SK-N-SH (cell line): ENCODE data around the gene CDK6. TPM values are rescaled to one million over a fixed set of nuclear protein-coding genes. Genes with fewer than 3 reads are reported as not detected.

Experiments
- CTCF ChIA-PET: fragments of 300-600, 350-600 bp; formaldehyde crosslinking; extraction: SDS; loops from one replicate; lab custom pipeline; 2021; lab: Yijun Ruan, JAX
- POLR2A ChIA-PET: fragments of 350-600 bp; sonication (Branson Sonifier 250); formaldehyde crosslinking; extraction: SDS; loops from one replicate; lab custom pipeline; 2020; ENCODE audit warnings: antibody characterized with exemption, inconsistent platforms; lab: Yijun Ruan, JAX
- DNase-seq: peaks from one replicate; pipeline ENCODE4 v3.0.0; 2012
- H2AFZ ChIP-seq: fragments of 200-600 bp; sonication (generic); 2 replicates; pipeline ENCODE4 v1.8.1; 2016; ENCODE audit warnings: antibody characterized with exemption, mild to moderate bottlenecking, low read depth
- H3F3A ChIP-seq: fragments of 200-600 bp; sonication (generic); replicated peaks from 2 replicates; pipeline ENCODE3; 2016; ENCODE audit warnings: antibody characterized with exemption, mild to moderate bottlenecking; ENCODE audit not compliant: insufficient read depth
- H3K27ac ChIP-seq, 2 experiments: fragments of 200-500 bp in 1 of 2; fragments of 200-600 bp in 1 of 2; sonication (Bioruptor generic) in 1 of 2; sonication (generic), shearing (Covaris generic) in 1 of 2; 2 replicates each; pipeline versions ENCODE4 v1.5.1 to v1.6.1; 2014 to 2016; ENCODE audit warnings: low read depth in 2 of 2, inconsistent platforms in 1 of 2, low read length in 1 of 2, mild to moderate bottlenecking in 1 of 2, mixed read lengths in 1 of 2
- H3K27me3 ChIP-seq: fragments of 200-600 bp; sonication (generic), shearing (Covaris generic); 2 replicates; pipeline ENCODE4 v1.6.1; 2016; ENCODE audit warnings: mixed run types; ENCODE audit not compliant: insufficient read depth
- H3K36me3 ChIP-seq, 2 experiments: fragments of 200-500 bp in 1 of 2; fragments of 200-600 bp in 1 of 2; sonication (Bioruptor generic) in 1 of 2; sonication (generic) in 1 of 2; replicated peaks in 1 of 2; 2 replicates each; pipeline versions ENCODE3 to v1.5.1; 2014 to 2016; ENCODE audit warnings: low read length in 1 of 2, mild to moderate bottlenecking in 1 of 2; ENCODE audit not compliant: insufficient read depth in 2 of 2, control insufficient read depth in 1 of 2
- H3K4me1 ChIP-seq, 2 experiments: fragments of 200-500 bp in 1 of 2; fragments of 200-600 bp in 1 of 2; sonication (Bioruptor generic) in 1 of 2; sonication (generic), shearing (Covaris generic) in 1 of 2; 2 replicates each; pipeline versions ENCODE4 v1.5.1 to v1.6.1; 2014 to 2016; ENCODE audit warnings: low read depth in 1 of 2, low read length in 1 of 2, mixed run types in 1 of 2; ENCODE audit not compliant: insufficient read depth in 2 of 2, control insufficient read depth in 1 of 2
- H3K4me2 ChIP-seq: fragments of 200-600 bp; sonication (generic), shearing (Covaris generic); 2 replicates; pipeline ENCODE4 v1.6.1; 2017; ENCODE audit warnings: mixed run types
- H3K4me3 ChIP-seq, 2 experiments: fragments of 200-500 bp in 1 of 2; fragments of 200-600 bp in 1 of 2; sonication (Bioruptor generic) in 1 of 2; sonication (generic), shearing (Covaris generic) in 1 of 2; 2 replicates each; pipeline versions ENCODE4 v1.5.1 to v1.8.1; 2014 to 2016; ENCODE audit warnings: low read depth in 2 of 2, inconsistent platforms in 1 of 2, low read length in 1 of 2, mild to moderate bottlenecking in 1 of 2, mixed read lengths in 1 of 2, moderate library complexity in 1 of 2
- H3K79me2 ChIP-seq: fragments of 200-600 bp; sonication (generic); 2 replicates; pipeline ENCODE4 v1.8.1; 2017; ENCODE audit warnings: mild to moderate bottlenecking; ENCODE audit not compliant: insufficient read depth
- H3K9ac ChIP-seq: fragments of 200-600 bp; sonication (generic); 2 replicates; pipeline ENCODE4 v1.6.1; 2017; ENCODE audit warnings: mixed run types
- H3K9me2 ChIP-seq: fragments of 200-600 bp; sonication (generic); 2 replicates; pipeline ENCODE4 v1.6.1; 2017; ENCODE audit warnings: mixed run types
- H3K9me3 ChIP-seq: fragments of 200-600 bp; sonication (generic); 2 replicates; pipeline ENCODE4 v1.6.1; 2017; ENCODE audit warnings: mixed run types, mild to moderate bottlenecking, moderate library complexity
- H4K20me1 ChIP-seq: fragments of 200-600 bp; sonication (generic); 2 replicates; pipeline ENCODE4 v1.6.1; 2017; ENCODE audit warnings: mild to moderate bottlenecking, mixed run types; ENCODE audit not compliant: insufficient read depth
- ELF1 ChIP-seq: IDR thresholded peaks from 2 replicates; pipeline ENCODE4 v1.4.0; 2012
- EP300 ChIP-seq, 2 experiments: IDR thresholded peaks; 2 replicates each; pipeline versions ENCODE4 v1.4.0 to v1.6.1; 2012; ENCODE audit warnings: borderline replicate concordance in 1 of 2, low read depth in 1 of 2, low read length in 1 of 2
- FOXM1 ChIP-seq: IDR thresholded peaks from 2 replicates; pipeline ENCODE4 v1.4.0; 2012; ENCODE audit warnings: low read depth, mild to moderate bottlenecking
- GATA2 ChIP-seq: sonication (generic); formaldehyde crosslinking; IDR thresholded peaks from 2 replicates; pipeline ENCODE4 v1.5.0; 2020; ENCODE audit warnings: mild to moderate bottlenecking, missing genetic modification reagents
- POLR2AphosphoS5 ChIP-seq: IDR thresholded peaks from 2 replicates; pipeline ENCODE4 v1.6.1; 2012; ENCODE audit warnings: low read depth, low read length
- RAD21 ChIP-seq: IDR thresholded peaks from 2 replicates; pipeline ENCODE4 v1.6.1; 2012; ENCODE audit warnings: mild to moderate bottlenecking, low read length
- SIN3A ChIP-seq: IDR thresholded peaks from 2 replicates; pipeline ENCODE4 v1.6.1; 2012; ENCODE audit warnings: low read depth, mild to moderate bottlenecking, low read length, moderate library complexity, borderline replicate concordance
- TAF1 ChIP-seq: IDR thresholded peaks from 2 replicates; pipeline ENCODE4 v1.6.1; 2012; ENCODE audit warnings: low read depth, mild to moderate bottlenecking, low read length, moderate library complexity, borderline replicate concordance
- TEAD4 ChIP-seq: IDR thresholded peaks from 2 replicates; pipeline ENCODE4 v1.4.0; 2012; ENCODE audit warnings: mild to moderate bottlenecking, borderline replicate concordance; ENCODE audit not compliant: insufficient read depth
- USF2 ChIP-seq: fragments of 150-350 bp; IDR thresholded peaks from 2 replicates; pipeline ENCODE4 v1.6.1; 2017; ENCODE audit warnings: antibody characterized with exemption, low read length, low read depth, borderline replicate concordance
- WGBS: methylation state at CpG from one replicate; pipeline ENCODE4 v1.1.6; 2017; ENCODE audit warnings: low lambda C conversion rate; 5-methylcytosine and 5-hydroxymethylcytosine counted together
- polyA plus RNA-seq, 3 experiments: library from polyadenylated mRNA; depleted of rRNA; stranded (reverse); fragments of >200 nt; gene quantifications; 2 replicates each; pipeline ENCODE4 v1.2.3, GENCODE V29; 2012
- TF ChIP-seq, protein P1 (sequence below): IDR thresholded peaks from 2 replicates; pipeline ENCODE4 v1.4.0; 2012; ENCODE audit warnings: low read depth
- TF ChIP-seq, protein P2 (sequence below): IDR thresholded peaks from 2 replicates; pipeline ENCODE4 v1.4.0; 2012; ENCODE audit warnings: low read depth, borderline replicate concordance
- TF ChIP-seq, protein P3 (sequence below): IDR thresholded peaks from 2 replicates; pipeline ENCODE4 v1.4.0; 2012; ENCODE audit warnings: low read depth, borderline replicate concordance

CDK6 gene
- polyA plus RNA-seq, 1 of the 3 experiments (the other 2 are of a cell fraction) = 30.3 TPM

DNA sequence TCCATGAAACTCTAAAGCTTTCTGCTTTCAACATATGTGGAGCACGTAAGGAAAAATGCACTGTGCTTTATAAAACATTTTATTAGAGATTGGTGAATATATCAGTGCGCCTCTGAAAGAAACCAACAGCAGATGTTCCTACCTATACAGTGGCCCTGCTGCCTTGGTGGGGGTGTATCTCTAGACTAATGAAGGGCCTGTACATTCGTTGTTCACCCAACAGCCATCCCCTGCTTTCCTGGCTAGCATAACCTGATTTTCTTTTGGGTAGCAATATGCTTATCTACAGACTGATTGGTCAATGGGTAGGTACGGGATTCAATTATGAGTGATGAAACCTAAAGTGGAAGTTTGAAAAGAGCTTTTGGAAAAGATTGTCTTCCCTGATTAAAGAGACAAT is 126.5 kb downstream of the CDK6 start:
- H3K79me2 ChIP-seq = peaks cover 97% of the 10 kb centered on the region
- H3K9ac ChIP-seq = no peak overlapping the region
- peaks cover 5% of the 10 kb centered on the region for H3K9me3 ChIP-seq
- no peak overlapping the region for H2AFZ ChIP-seq
- H4K20me1 ChIP-seq = no peaks in the 10 kb centered on the region
- H3K4me2 ChIP-seq = no peak overlapping the region
- H3K36me3 ChIP-seq = peaks cover 27 to 75% of the 10 kb centered on the region in 2 experiments
- ChIA-PET CTCF (interaction anchor here (1.1 to 1.7 kb wide), 4 partner anchors 10 to 23 kb away, joined by 3 to 6 read pairs (median 4); no protein-coding TSS in a partner anchor), POLR2A (no interaction called here)
- TF ChIP-seq EP300 (IDR thresholded peaks at IDR 0.05; ENCODE audit: borderline replicate concordance in 1 of 2, low read depth in 1 of 2, low read length in 1 of 2) (no peak), ELF1 (no peak), POLR2AphosphoS5 (no peak), TEAD4 (no peak), FOXM1 (no peak), TAF1 (no peak)
- TF ChIP-seq, protein P1, sequence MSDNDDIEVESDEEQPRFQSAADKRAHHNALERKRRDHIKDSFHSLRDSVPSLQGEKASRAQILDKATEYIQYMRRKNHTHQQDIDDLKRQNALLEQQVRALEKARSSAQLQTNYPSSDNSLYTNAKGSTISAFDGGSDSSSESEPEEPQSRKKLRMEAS = no peak
- H3F3A ChIP-seq = peaks cover 32% of the 10 kb centered on the region
- H3K27ac ChIP-seq = no peak overlapping the region
- H3K4me1 ChIP-seq = peaks cover 3 to 7% of the 10 kb centered on the region in 2 experiments; a peak in 2 of 4 replicates
- H3K27me3 ChIP-seq = no peaks in the 10 kb centered on the region
- H3K9me2 ChIP-seq = no peaks in the 10 kb centered on the region
- no peak overlapping the region for H3K4me3 ChIP-seq
- no peak for DNase-seq
- WGBS = 93% methylated on average over 4 of the region's 4 CpGs

DNA sequence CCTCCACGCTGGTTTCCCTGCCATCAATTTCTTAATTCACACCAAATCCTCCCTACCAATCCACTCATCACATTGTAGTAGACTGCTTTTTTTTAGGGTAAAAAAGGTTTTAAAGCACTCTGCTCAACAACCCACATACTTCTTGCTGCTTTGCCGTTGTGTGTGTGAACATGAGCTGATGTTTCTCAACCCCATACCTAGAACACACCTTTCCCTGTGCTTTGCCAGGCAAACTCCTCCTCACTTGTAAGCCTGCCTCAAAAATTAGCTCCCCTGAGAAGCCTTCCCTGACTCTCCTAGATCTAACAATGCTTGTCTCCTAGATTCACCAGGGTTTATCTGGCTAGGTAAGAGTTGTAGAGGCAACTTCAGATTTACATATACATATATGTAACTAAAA is 127.2 kb downstream of the CDK6 start:
- Histone ChIP-seq H3K9me2 (no peaks in the 10 kb centered on the region), H3K27me3 (no peaks in the 10 kb centered on the region), H3K79me2 (peaks cover 96% of the 10 kb centered on the region), H3K36me3 (peaks cover 30 to 73% of the 10 kb centered on the region in 2 experiments), H2AFZ (no peak overlapping the region), H3F3A (peaks cover 38% of the 10 kb centered on the region), H3K4me2 (no peak overlapping the region), H3K4me3 (no peak overlapping the region), H3K27ac (no peak overlapping the region), H3K9me3 (peaks cover 10% of the 10 kb centered on the region), H4K20me1 (no peaks in the 10 kb centered on the region), H3K4me1 (peaks cover 0 to 7% of the 10 kb centered on the region in 2 experiments; a peak in 2 of 4 replicates), H3K9ac (no peak overlapping the region)
- over 99% methylated on average over 2 of the region's 2 CpGs for WGBS
- no peak for DNase-seq
- CTCF ChIA-PET = interaction anchor here (1.1 to 1.2 kb wide), 2 partner anchors 17 to 23 kb away, joined by 3 to 5 read pairs; no protein-coding TSS in a partner anchor
- POLR2A ChIA-PET = no interaction called here
- TF ChIP-seq TAF1 (no peak), RAD21 (no peak), EP300 (IDR thresholded peaks at IDR 0.05; ENCODE audit: borderline replicate concordance in 1 of 2, low read depth in 1 of 2, low read length in 1 of 2) (no peak), GATA2 (CRISPR knock-in tag) (no peak), SIN3A (no peak), POLR2AphosphoS5 (no peak), ELF1 (no peak), USF2 (no peak)
- TF ChIP-seq, protein P2, sequence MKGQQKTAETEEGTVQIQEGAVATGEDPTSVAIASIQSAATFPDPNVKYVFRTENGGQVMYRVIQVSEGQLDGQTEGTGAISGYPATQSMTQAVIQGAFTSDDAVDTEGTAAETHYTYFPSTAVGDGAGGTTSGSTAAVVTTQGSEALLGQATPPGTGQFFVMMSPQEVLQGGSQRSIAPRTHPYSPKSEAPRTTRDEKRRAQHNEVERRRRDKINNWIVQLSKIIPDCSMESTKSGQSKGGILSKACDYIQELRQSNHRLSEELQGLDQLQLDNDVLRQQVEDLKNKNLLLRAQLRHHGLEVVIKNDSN = no peak
- TF ChIP-seq, protein P1 = no peak
- TF ChIP-seq, protein P3, sequence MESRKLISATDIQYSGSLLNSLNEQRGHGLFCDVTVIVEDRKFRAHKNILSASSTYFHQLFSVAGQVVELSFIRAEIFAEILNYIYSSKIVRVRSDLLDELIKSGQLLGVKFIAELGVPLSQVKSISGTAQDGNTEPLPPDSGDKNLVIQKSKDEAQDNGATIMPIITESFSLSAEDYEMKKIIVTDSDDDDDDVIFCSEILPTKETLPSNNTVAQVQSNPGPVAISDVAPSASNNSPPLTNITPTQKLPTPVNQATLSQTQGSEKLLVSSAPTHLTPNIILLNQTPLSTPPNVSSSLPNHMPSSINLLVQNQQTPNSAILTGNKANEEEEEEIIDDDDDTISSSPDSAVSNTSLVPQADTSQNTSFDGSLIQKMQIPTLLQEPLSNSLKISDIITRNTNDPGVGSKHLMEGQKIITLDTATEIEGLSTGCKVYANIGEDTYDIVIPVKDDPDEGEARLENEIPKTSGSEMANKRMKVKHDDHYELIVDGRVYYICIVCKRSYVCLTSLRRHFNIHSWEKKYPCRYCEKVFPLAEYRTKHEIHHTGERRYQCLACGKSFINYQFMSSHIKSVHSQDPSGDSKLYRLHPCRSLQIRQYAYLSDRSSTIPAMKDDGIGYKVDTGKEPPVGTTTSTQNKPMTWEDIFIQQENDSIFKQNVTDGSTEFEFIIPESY = no peak
